HPDE6-E6E7 (cell line): ENCODE measurements around the gene USP20.

Source experiments
- DNase-seq: peaks from one replicate; pipeline ENCODE4 v3.0.0; 2011; ENCODE audit warnings: missing footprints; ENCODE audit errors: extremely low spot score

The USP20 gene

GRCh38 chr9:129823542-129823934, 11.7 kb upstream of the USP20 start:
- no peak for DNase-seq

GRCh38 chr9:129823935-129824601, 11.2 kb upstream of the USP20 start, which contains the start of gene TOR1A:
TOR1A (minus strand) TSS chr9:129824136; CDS start chr9:129824085, 51 bp downstream.
- DNase-seq: peak; percentile 80

GRCh38 chr9:129826344-129826743, 8.9 kb upstream of the USP20 start:
- DNase-seq: no peak

GRCh38 chr9:129826759-129827158, 8.5 kb upstream of the USP20 start:
- DNase-seq: no peak

- DNase-seq: no peak
Observed at GRCh38 chr9:129828051-129828450, 7.2 kb upstream of the USP20 start.

GRCh38 chr9:129828969-129829368, 6.3 kb upstream of the USP20 start:
- DNase-seq: no peak

GRCh38 chr9:129832982-129833381, 2.3 kb upstream of the USP20 start:
- no peak for DNase-seq

- DNase-seq: peak; percentile 20
Observed at GRCh38 chr9:129834489-129835127, 650 bp upstream of the USP20 start.

GRCh38 chr9:129835860-129836223, 584 bp downstream of the USP20 start:
- no peak for DNase-seq

GRCh38 chr9:129836311-129837007, 1.2 kb downstream of the USP20 start:
- no peak for DNase-seq

GRCh38 chr9:129838707-129839259, 3.5 kb downstream of the USP20 start:
- DNase-seq: peak; percentile 79

- no peak for DNase-seq
Observed at GRCh38 chr9:129839324-129840023, 4.2 kb downstream of the USP20 start.

- DNase-seq: no peak
Observed at GRCh38 chr9:129840034-129840433, 4.8 kb downstream of the USP20 start.

GRCh38 chr9:129841071-129841470, 5.8 kb downstream of the USP20 start:
- no peak for DNase-seq

- no peak for DNase-seq
Observed at GRCh38 chr9:129845373-129845772, 10.1 kb downstream of the USP20 start.

GRCh38 chr9:129848712-129849441, 13.6 kb downstream of the USP20 start:
- no peak for DNase-seq

- no peak for DNase-seq
Observed at GRCh38 chr9:129849901-129850300, 14.6 kb downstream of the USP20 start.

GRCh38 chr9:129850821-129851550, 15.7 kb downstream of the USP20 start:
- no peak for DNase-seq

GRCh38 chr9:129851821-129852220, 16.6 kb downstream of the USP20 start:
- DNase-seq: no peak

GRCh38 chr9:129852579-129852978, 17.3 kb downstream of the USP20 start:
- no peak for DNase-seq

- no peak for DNase-seq
Observed at GRCh38 chr9:129853614-129854013, 18.4 kb downstream of the USP20 start.
